ENCODE results near the gene RAD18.

RAD18 gene

DNA sequence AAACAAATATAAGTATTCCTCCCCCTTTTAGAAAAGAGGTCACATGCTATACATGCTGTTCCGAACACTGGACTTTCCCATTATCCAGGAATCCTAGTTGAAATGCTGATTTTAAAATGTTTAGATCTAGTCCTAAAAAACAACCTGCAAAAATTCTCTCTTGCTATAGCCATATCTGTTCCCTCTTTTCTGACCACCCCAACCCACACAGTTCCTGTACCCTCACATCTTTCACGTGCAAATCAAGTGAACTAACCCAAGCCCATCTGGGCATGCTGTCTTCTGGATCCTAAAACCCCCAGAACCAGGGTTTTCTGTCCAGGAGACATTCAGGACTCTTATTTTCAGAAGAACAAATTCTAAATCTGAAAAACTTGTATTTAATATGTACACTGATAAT is 67.4 kb downstream of the RAD18 start:
- DNase-seq (ENCODE audit: low read depth in 2 of 2) = no peak

- DNase-seq (ENCODE audit: low read depth in 2 of 2) = no peak
These were observed 70.3 kb downstream of the RAD18 start for GRCh38 chr3:8893001-8893400.

- DNase-seq (ENCODE audit: low read depth in 2 of 2) = no peak
These were observed 71.5 kb downstream of the RAD18 start for GRCh38 chr3:8891774-8892173.

GRCh38 chr3:8891303-8891702 is 72.0 kb downstream of the RAD18 start:
- DNase-seq (ENCODE audit: low read depth in 2 of 2) = no peak

- no peak for DNase-seq (ENCODE audit: low read depth in 2 of 2)
These were observed 74.9 kb downstream of the RAD18 start for GRCh38 chr3:8888301-8888915.

GRCh38 chr3:8887435-8888300 is 75.6 kb downstream of the RAD18 start:
- DNase-seq (ENCODE audit: low read depth in 2 of 2) = no peak

DNA sequence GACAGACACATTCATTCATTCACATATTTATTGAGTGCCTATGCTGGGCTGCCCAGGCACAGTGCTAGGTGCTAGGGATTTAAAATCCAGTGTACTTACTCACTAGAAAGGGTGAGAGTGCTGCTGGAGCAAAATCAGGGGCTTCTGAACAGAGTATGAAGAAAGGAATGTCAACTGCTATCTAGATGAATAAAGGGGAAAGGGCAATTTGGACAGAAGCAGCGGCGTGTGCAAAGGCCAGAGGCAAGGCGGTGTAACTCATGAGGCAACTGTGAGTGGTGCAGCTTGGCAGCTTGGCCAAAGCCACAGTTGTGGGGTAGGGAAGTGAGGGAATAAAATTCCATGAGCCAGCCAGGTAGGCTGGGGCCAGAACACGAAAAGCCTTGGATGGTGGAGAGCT is 76.7 kb downstream of the RAD18 start:
- DNase-seq (ENCODE audit: low read depth in 2 of 2) = no peak

GRCh38 chr3:8885536-8886316 is 77.5 kb downstream of the RAD18 start:
- no peak for DNase-seq (ENCODE audit: low read depth in 2 of 2)

GRCh38 chr3:8884630-8885290 is 78.5 kb downstream of the RAD18 start:
- no peak for DNase-seq (ENCODE audit: low read depth in 2 of 2)

GRCh38 chr3:8882642-8883041 is 80.6 kb downstream of the RAD18 start:
- no peak for DNase-seq (ENCODE audit: low read depth in 2 of 2)

GRCh38 chr3:8882171-8882593 is 81.1 kb downstream of the RAD18 start:
- DNase-seq (ENCODE audit: low read depth in 2 of 2) = no peak

GRCh38 chr3:8879347-8879944 is 83.8 kb downstream of the RAD18 start:
- DNase-seq (ENCODE audit: low read depth in 2 of 2) = no peak

GRCh38 chr3:8875836-8876235 is 87.4 kb downstream of the RAD18 start:
- no peak for DNase-seq (ENCODE audit: low read depth in 2 of 2)

DNA sequence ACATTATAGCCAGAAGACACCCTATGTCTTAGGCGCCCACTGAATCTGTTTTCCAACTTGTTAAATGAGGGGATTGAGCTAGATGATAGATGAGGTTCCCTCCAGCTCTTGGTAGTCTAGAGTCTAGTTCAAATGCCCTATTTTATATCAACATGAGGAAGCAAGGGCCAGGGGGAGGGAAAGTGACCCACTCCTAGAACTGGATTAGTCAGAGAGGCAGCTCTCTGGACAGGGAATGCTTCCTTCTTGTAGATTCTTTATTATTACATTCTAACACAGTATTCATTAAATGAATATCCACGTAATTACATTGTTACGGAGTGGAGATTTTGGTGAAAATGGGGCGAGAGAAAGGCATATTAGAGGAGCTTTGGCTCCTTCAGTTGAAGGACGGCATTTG is 89.5 kb downstream of the RAD18 start:
- DNase-seq (ENCODE audit: low read depth in 2 of 2) = no peak

DNA sequence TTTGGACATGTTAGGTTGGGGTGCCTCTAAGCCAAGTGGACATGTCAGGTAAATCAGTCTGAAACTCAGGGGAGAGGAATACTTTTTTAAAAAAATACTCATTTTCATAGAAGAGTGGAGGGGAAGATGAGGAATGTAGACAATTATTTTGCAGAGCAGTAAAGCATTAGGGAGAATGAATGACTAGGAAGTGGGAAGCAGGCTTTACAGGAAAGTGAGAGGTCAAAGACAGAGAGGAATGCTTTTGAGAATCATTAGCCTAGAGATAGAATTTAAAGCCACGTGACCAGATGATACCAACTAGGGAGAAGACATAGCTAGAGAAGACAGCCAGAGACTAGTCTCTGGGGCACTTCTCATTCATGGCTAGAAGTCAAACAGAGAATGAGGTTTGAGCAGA is 91.0 kb downstream of the RAD18 start:
- DNase-seq (ENCODE audit: low read depth in 2 of 2) = no peak

- DNase-seq (ENCODE audit: low read depth in 2 of 2) = no peak
These were observed 92.0 kb downstream of the RAD18 start for GRCh38 chr3:8871306-8871705.

- no peak for DNase-seq (ENCODE audit: low read depth in 2 of 2)
These were observed 93.1 kb downstream of the RAD18 start for GRCh38 chr3:8870134-8870533.

- no peak for DNase-seq (ENCODE audit: low read depth in 2 of 2)
These were observed 93.7 kb downstream of the RAD18 start for GRCh38 chr3:8869613-8870012.

GRCh38 chr3:8868996-8869395 is 94.3 kb downstream of the RAD18 start:
- DNase-seq (ENCODE audit: low read depth in 2 of 2) = no peak

GRCh38 chr3:8867646-8868045 is 95.6 kb downstream of the RAD18 start:
- no peak for DNase-seq (ENCODE audit: low read depth in 2 of 2)

GRCh38 chr3:8865697-8866096 is 97.6 kb downstream of the RAD18 start:
- no peak for DNase-seq (ENCODE audit: low read depth in 2 of 2)
